ENCODE results near the gene EN1.

DNA sequence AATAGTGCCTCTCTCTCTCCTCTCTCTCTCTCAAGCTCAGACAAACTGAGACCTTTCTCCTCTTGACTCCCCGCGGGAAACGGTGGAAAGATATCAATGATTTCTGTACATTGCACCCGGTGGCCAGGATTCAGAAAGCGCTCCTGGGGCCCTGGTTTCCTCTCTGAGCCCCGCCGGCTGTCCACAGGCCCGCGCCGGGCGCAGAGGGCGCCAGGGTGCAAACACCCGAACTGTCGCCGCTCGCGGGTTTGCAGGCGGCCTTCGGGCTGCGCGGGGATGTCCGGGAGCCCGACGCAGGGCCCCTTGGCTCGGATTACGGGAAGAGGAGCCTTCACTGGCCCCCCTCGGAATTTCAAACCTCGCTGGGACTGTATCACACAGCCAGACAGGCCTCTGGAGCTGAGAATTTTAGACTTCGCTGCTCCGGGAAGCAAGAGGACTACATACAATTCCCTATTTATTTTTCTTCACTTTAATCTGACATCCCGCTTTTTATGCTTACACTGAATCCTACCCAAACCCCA lies 5.2 kb upstream of the EN1 start:
- TF ChIP-seq CTCF (optimal IDR thresholded peaks at IDR 0.05 in 1 of 3, IDR thresholded peaks at IDR 0.05 in 1 of 3, conservative IDR thresholded peaks at IDR 0.05 in 1 of 3; ENCODE audit: extremely low read depth in 1 of 3, insufficient read depth in 2 of 3, low read length in 3 of 3) (no peak), EZH2 (IDR thresholded peaks at IDR 0.05; ENCODE audit: low read length) (no peak)

All from keratinocyte (primary cell).